Sigmoid colon (tissue), 3 donors: ENCODE data around the gene TTC33.

ENCODE experiments used
- POLR2A ChIP-seq, 2 donors: fragments of 450-650 bp; IDR thresholded peaks; one replicate each; pipeline ENCODE4 v1.6.1; 2016; ENCODE audit warnings: antibody characterized with exemption in 2 of 2, mild to moderate bottlenecking in 2 of 2, moderate library complexity in 2 of 2
- TF ChIP-seq, protein P1 (sequence below), 4 experiments: fragments of 450-650 bp in 3 of 4; fragments of 200-600 bp in 1 of 4; IDR thresholded peaks; one replicate each; pipeline ENCODE4 v1.5.1; 2016 to 2019; ENCODE audit warnings: antibody characterized with exemption in 4 of 4, mild to moderate bottlenecking in 3 of 4, moderate library complexity in 2 of 4

DNA sequence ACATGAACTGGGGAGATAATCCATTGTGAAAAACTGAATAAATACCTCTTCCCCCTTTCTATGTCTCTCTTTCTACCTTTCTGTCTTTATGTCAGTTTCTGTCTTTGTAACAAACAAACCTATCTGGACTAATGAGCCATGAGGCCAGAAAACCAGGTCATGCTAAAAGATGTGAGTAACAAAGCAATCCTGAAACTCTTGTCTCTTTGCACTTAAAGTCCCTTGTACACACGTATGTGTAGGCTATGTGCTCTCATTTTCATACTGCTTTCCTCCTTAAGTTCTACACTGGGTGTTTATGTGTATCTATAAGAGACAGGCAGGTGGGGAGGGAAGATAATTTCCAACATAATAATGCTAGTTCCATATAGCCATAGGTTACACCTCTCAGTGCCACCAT is 199.9 kb downstream of the TTC33 start:
- TF ChIP-seq POLR2A (IDR thresholded peaks at IDR 0.05): no peak
- TF ChIP-seq, protein P1, sequence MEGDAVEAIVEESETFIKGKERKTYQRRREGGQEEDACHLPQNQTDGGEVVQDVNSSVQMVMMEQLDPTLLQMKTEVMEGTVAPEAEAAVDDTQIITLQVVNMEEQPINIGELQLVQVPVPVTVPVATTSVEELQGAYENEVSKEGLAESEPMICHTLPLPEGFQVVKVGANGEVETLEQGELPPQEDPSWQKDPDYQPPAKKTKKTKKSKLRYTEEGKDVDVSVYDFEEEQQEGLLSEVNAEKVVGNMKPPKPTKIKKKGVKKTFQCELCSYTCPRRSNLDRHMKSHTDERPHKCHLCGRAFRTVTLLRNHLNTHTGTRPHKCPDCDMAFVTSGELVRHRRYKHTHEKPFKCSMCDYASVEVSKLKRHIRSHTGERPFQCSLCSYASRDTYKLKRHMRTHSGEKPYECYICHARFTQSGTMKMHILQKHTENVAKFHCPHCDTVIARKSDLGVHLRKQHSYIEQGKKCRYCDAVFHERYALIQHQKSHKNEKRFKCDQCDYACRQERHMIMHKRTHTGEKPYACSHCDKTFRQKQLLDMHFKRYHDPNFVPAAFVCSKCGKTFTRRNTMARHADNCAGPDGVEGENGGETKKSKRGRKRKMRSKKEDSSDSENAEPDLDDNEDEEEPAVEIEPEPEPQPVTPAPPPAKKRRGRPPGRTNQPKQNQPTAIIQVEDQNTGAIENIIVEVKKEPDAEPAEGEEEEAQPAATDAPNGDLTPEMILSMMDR (IDR thresholded peaks at IDR 0.05): no peak
